GM12864 (cell line): ENCODE data around the gene POLR1F.
"Not testable (repeated sequence)": the region's sequence is repeated elsewhere in the genome, so short reads cannot be mapped to it uniquely, and the experiment has no call there.

Experiments
- DNase-seq: peaks from one replicate; pipeline ENCODE4 v3.0.0-alpha.2; 2011; ENCODE audit warnings: low read depth
- H3K4me3 ChIP-seq: 2 replicates; pipeline ENCODE4 v1.5.1; 2011; ENCODE audit warnings: mild to moderate bottlenecking, low read depth, low read length, control low read depth
- TF ChIP-seq, protein P1 (sequence below): IDR thresholded peaks from 2 replicates; pipeline ENCODE4 v1.5.1; 2011; ENCODE audit warnings: low read depth, mild to moderate bottlenecking, moderate library complexity, low read length, control low read depth, inconsistent platforms; ENCODE audit errors: missing control alignments

POLR1F gene

DNA sequence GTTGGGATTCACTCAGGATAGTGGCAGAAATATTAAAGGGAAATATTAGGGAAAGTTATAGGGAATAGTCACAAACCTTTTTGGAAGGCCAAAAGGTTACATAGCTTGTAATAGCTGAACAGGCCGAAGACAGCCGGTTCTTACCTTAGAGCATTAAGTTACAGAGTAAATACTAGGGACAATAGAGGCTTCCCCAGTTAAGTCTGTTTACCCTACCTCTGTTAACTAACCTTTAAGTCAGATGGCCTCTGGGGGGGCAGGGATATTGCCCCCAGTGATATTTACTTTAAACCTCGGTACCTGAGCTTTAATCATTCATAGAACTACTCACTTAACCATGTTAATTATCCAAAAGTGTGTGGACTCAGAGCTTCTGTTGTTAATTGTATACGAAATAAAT is 7.4 kb downstream of the POLR1F start:
- DNase-seq: no peak
- TF ChIP-seq, protein P1, sequence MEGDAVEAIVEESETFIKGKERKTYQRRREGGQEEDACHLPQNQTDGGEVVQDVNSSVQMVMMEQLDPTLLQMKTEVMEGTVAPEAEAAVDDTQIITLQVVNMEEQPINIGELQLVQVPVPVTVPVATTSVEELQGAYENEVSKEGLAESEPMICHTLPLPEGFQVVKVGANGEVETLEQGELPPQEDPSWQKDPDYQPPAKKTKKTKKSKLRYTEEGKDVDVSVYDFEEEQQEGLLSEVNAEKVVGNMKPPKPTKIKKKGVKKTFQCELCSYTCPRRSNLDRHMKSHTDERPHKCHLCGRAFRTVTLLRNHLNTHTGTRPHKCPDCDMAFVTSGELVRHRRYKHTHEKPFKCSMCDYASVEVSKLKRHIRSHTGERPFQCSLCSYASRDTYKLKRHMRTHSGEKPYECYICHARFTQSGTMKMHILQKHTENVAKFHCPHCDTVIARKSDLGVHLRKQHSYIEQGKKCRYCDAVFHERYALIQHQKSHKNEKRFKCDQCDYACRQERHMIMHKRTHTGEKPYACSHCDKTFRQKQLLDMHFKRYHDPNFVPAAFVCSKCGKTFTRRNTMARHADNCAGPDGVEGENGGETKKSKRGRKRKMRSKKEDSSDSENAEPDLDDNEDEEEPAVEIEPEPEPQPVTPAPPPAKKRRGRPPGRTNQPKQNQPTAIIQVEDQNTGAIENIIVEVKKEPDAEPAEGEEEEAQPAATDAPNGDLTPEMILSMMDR: no peak
- H3K4me3 ChIP-seq: no peak overlapping the region

DNA sequence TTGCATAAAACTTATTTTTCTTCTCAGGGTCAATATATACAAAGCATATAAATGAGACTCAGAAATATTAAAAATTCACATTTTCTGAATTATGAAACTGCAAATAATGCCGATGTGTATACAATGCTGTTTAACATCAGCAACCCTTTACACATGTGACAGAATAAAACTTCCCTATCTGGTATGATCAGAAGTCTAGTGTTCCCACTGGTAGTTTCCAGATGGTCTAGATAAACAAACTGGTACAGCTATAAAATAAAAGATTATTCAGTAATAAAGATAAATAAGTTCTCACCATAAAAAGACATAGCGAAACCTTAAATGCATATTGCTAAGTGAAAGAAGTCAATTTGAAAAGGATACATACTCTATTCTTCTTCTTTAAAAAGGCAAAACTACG is 7.9 kb downstream of the POLR1F start:
- TF ChIP-seq, protein P1: no peak
- H3K4me3 ChIP-seq: no peak overlapping the region
- DNase-seq: no peak

DNA sequence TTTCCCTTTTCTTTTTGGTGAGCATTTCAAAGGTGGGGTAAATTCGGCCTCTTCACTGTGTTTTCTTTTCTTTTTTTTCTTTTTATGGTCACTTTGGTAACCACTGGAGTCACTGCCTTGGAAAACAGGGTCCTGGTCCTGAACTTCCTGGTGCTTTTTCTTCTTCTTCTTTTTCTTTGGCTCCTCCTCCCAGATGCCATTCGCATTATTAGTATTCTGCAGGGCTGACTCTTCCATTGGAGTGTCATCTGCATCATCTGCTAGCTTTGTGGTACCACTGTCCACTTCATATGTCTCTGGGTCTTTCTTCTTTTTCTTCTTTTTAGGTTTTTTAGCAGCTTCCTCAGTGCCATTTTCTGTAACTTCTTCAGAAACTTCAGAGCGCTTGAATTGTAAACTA is 10.5 kb downstream of the POLR1F start:
- TF ChIP-seq, protein P1: no peak
- no peak overlapping the region for H3K4me3 ChIP-seq

DNA sequence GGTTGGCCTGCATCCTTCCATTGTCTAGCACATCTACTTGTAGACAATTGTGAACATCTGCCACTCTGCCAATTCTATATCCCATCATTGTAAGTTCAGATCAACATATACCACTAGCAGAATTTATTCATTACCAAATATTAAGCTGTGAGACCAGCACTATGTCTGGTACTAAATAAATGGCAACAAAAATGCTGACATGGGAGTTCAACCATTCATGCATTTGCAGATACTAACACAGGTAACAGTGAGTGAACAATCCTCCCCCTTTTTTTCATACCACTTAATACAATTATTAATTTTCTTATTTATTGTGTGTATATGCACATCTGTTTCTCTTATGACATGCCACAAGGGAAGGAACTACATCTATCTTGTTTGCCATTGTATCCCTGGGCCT is 11.9 kb downstream of the POLR1F start:
- TF ChIP-seq, protein P1: no peak
- no peak overlapping the region for H3K4me3 ChIP-seq
- no peak for DNase-seq

More for the DNA sequence above, 10.5 kb downstream of the POLR1F start:
- no peak for DNase-seq

DNA sequence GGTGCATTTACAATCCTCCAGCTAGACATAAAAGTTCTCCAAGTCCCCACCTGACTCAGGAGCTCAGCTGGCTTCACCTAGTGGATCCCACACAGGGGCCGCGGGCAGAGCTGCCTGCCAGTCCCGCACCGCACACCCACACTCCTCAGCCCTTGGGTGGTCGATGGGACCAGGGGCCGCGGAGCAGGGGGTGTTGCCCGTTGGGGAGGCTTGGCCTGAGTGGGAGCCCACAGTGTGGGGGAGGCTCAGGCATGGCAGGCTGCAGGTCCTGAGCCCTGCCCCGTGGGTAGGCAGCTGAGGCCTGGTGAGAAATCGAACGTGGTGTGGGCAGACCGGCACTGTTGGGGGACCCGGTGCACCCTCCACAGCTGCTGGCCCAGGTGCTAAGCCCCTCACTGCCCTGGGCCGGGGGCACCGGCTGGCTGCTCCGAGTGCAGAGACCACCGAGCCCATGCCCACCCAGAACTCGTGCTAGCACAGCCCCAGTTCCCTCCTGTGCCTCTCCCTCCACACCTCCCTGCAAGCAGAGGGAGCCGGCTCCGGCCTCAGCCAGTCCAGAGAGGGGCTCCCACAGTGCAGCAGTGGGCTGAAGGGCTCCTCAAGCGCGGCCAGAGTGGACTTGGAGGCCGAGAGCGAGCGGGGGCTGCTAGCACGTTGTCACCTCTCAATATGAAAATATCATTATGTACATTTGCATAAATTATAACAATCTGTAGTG is 16.6 kb downstream of the POLR1F start:
- no peak for DNase-seq
- TF ChIP-seq, protein P1: no peak
- no peak overlapping the region for H3K4me3 ChIP-seq

DNA sequence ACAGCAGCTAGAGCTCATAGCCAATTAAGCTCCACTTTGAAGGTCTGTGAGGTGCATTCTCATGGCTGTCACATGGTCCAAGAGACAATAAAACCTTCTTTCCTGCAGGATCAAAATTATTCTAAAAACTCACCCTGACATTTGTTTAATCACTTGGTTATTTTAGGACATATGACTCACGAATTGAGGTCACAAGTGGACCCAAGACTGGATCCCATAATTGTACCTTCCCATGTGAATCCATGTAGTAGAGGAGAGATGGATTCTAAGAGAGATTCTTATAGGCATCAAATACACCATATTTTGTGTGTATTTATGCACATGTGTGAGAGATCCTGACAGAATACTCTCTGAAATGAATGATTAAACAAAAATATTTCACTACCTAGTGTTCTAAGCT is 18.1 kb downstream of the POLR1F start:
- TF ChIP-seq, protein P1: no peak
- DNase-seq: no peak
- no peak overlapping the region for H3K4me3 ChIP-seq

GRCh38 chr7:19689130-19689529 is 19.7 kb downstream of the POLR1F start:
- not testable (repeated sequence) for H3K4me3 ChIP-seq, DNase-seq
